Umbilical cord (tissue), 2 donors: ENCODE results near the gene ASPG. TPM values are rescaled to one million over a fixed set of nuclear protein-coding genes. Genes with fewer than 3 reads are reported as not detected.

Source experiments
- DNase-seq: peaks from one replicate; pipeline ENCODE4 v3.0.0-alpha.2; 2015; ENCODE audit warnings: low spot score
- total RNA-seq: library from RNA; depleted of rRNA; stranded (reverse); fragments of >200 nt; gene quantifications from one replicate; pipeline ENCODE4 v1.2.3, GENCODE V29; 2014; ENCODE audit warnings: low replicate concordance; ENCODE audit not compliant: insufficient read depth

The ASPG gene
- total RNA-seq, 1 donor from 2014 or later, result 12.5 TPM

GRCh38 chr14:104116288-104116755 lies 30.8 kb downstream of the ASPG start:
- no peak for DNase-seq

GRCh38 chr14:104116756-104117340 lies 31.3 kb downstream of the ASPG start:
- DNase-seq, result peak; percentile 41

GRCh38 chr14:104117341-104118005 lies 32.0 kb downstream of the ASPG start:
- no peak for DNase-seq

- DNase-seq, result no peak
Observed at GRCh38 chr14:104118006-104118844, 32.7 kb downstream of the ASPG start.

- no peak for DNase-seq
Observed at GRCh38 chr14:104119119-104119487, 33.6 kb downstream of the ASPG start.

- no peak for DNase-seq
Observed at GRCh38 chr14:104119488-104120251, 34.2 kb downstream of the ASPG start.

GRCh38 chr14:104120281-104120741 lies 34.8 kb downstream of the ASPG start:
- DNase-seq, result peak; percentile 57

GRCh38 chr14:104121142-104121541 lies 35.6 kb downstream of the ASPG start:
- no peak for DNase-seq

GRCh38 chr14:104123879-104124278 lies 38.4 kb downstream of the ASPG start:
- no peak for DNase-seq

- no peak for DNase-seq
Observed at GRCh38 chr14:104125011-104125410, 39.5 kb downstream of the ASPG start.

GRCh38 chr14:104126753-104127152 lies 41.3 kb downstream of the ASPG start:
- DNase-seq, result no peak

GRCh38 chr14:104128981-104129380 lies 43.5 kb downstream of the ASPG start:
- no peak for DNase-seq

- no peak for DNase-seq
Observed at GRCh38 chr14:104129556-104129955, 44.1 kb downstream of the ASPG start.

- peak; percentile 54 for DNase-seq
Observed at GRCh38 chr14:104130974-104131651, 45.6 kb downstream of the ASPG start.

GRCh38 chr14:104131968-104132732 lies 46.6 kb downstream of the ASPG start:
- no peak for DNase-seq

- no peak for DNase-seq
Observed at GRCh38 chr14:104132981-104133380, 47.5 kb downstream of the ASPG start.

GRCh38 chr14:104133496-104133895 lies 48.0 kb downstream of the ASPG start:
- no peak for DNase-seq

GRCh38 chr14:104134061-104134965 lies 48.8 kb downstream of the ASPG start:
- DNase-seq, result no peak
